Measurements from ENCODE around the gene MEF2D. TPM values are rescaled to one million over a fixed set of nuclear protein-coding genes. Genes with fewer than 3 reads are reported as not detected.

MEF2D gene
- polyA plus RNA-seq, 5 donors: 20.3 to 38.1 (median 29.4) TPM

- DNase-seq: no peak
These were observed 71.8 kb downstream of the MEF2D start for GRCh38 chr1:156428746-156429288.

- DNase-seq: no peak
These were observed 72.6 kb downstream of the MEF2D start for GRCh38 chr1:156427957-156428356.

- DNase-seq: no peak
These were observed 74.6 kb downstream of the MEF2D start for GRCh38 chr1:156425943-156426342.

- DNase-seq: no peak
These were observed 75.7 kb downstream of the MEF2D start for GRCh38 chr1:156424806-156425432.

- DNase-seq: no peak
These were observed 76.9 kb downstream of the MEF2D start for GRCh38 chr1:156423422-156424352.

GRCh38 chr1:156422602-156423091 lies 77.9 kb downstream of the MEF2D start:
- DNase-seq: no peak

- DNase-seq: no peak
These were observed 78.5 kb downstream of the MEF2D start for GRCh38 chr1:156421939-156422601.

GRCh38 chr1:156421062-156421938 lies 79.3 kb downstream of the MEF2D start:
- DNase-seq: peak; percentile 55 to 59

- DNase-seq: no peak
These were observed 80.1 kb downstream of the MEF2D start for GRCh38 chr1:156420205-156421061.

- no peak for DNase-seq
These were observed 80.7 kb downstream of the MEF2D start for GRCh38 chr1:156419854-156420204.

GRCh38 chr1:156418416-156419070 lies 82.0 kb downstream of the MEF2D start:
- DNase-seq: no peak

- DNase-seq: no peak
These were observed 83.1 kb downstream of the MEF2D start for GRCh38 chr1:156417401-156418020.

- no peak for DNase-seq
These were observed 83.6 kb downstream of the MEF2D start for GRCh38 chr1:156416993-156417392.

GRCh38 chr1:156414461-156415064 lies 86.0 kb downstream of the MEF2D start:
- DNase-seq: no peak
